GM12875 (cell line): ENCODE data around the gene RPIA.

ENCODE experiments used
- H3K4me3 ChIP-seq: one replicate; pipeline ENCODE4 v1.5.1; 2011; ENCODE audit warnings: low read depth, low read length, control low read depth
- CTCF ChIP-seq: IDR thresholded peaks from 2 replicates; pipeline ENCODE4 v1.5.1; 2011; ENCODE audit warnings: low read depth, mild to moderate bottlenecking, control low read depth, inconsistent platforms, low read length, moderate library complexity, borderline replicate concordance; ENCODE audit not compliant: insufficient read depth

RPIA gene

DNA sequence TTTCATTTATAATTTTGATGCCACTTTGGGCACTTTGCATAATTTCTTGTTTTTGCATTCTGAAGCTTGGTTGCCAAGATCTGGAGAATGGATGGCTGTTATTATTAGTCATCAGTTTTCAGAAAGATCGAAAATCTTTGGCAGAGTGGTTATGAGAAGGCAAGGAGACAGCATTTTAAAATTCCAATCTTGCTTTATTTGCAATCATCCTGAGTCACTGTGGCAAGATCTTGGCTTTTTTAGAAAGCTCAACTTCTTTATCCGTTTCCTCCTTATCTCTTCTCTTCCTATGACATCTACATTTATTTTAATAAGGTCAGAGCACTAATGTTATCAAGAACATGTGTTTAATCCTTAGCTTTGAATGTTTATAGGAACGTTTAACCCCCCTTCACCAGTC lies 33.1 kb upstream of the RPIA start:
- no peak for TF ChIP-seq CTCF
- no peak overlapping the region for H3K4me3 ChIP-seq

GRCh38 chr2:88658881-88659537 lies 32.5 kb upstream of the RPIA start:
- no peak overlapping the region for H3K4me3 ChIP-seq
- no peak for TF ChIP-seq CTCF

- TF ChIP-seq CTCF, result no peak
- no peak overlapping the region for H3K4me3 ChIP-seq
These were observed 31.9 kb upstream of the RPIA start for GRCh38 chr2:88659538-88659915.

- H3K4me3 ChIP-seq, result no peak overlapping the region
- no peak for TF ChIP-seq CTCF
These were observed 30.9 kb upstream of the RPIA start for GRCh38 chr2:88660622-88661021.

- TF ChIP-seq CTCF, result no peak
- no peak overlapping the region for H3K4me3 ChIP-seq
These were observed 24.9 kb upstream of the RPIA start for GRCh38 chr2:88666576-88666975.

- no peak overlapping the region for H3K4me3 ChIP-seq
- no peak for TF ChIP-seq CTCF
These were observed 24.3 kb upstream of the RPIA start for GRCh38 chr2:88667219-88667618.

DNA sequence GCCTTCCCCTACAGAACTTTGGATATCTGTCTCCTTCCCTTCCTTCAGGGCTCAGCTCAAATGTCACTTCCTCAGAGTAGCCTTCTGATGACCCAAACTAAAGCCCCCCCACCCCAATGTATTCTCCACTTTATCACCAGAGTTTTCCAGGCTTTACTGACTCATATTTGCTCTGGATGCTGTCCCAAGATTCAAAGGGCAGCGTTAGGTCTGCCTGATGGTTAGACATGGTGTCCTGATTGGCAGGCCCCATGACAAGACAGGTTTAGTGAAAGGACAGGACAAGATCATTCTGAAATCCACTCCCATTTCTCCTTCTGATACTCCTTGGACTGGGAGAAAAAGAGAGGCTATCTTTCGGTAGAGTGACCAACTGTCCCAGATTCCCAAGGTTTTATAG lies 22.6 kb upstream of the RPIA start:
- no peak for TF ChIP-seq CTCF
- no peak overlapping the region for H3K4me3 ChIP-seq
